Left forelimb (tissue), 1 donor: ENCODE measurements around the gene PSD.
"Not testable (repeated sequence)": the region's sequence is repeated elsewhere in the genome, so short reads cannot be mapped to it uniquely, and the experiment has no call there.

ENCODE experiments used
- DNase-seq: peaks from one replicate; pipeline ENCODE4 v3.0.0-alpha.2; 2018; ENCODE audit warnings: low spot score

PSD gene

GRCh38 chr10:102418622-102419268 lies at the start of gene PSD:
PSD (minus strand) TSS chr10:102418785; CDS start chr10:102417038, 1,747 bp downstream.
- no peak for DNase-seq

- DNase-seq: no peak
Measured at GRCh38 chr10:102467971-102468438, 49.4 kb upstream of the PSD start.

GRCh38 chr10:102467318-102467717 lies 48.7 kb upstream of the PSD start:
- DNase-seq: no peak

GRCh38 chr10:102465466-102465865 lies 46.9 kb upstream of the PSD start:
- no peak for DNase-seq

- no peak for DNase-seq
Measured at GRCh38 chr10:102463983-102464382, 45.4 kb upstream of the PSD start.

GRCh38 chr10:102462512-102463054 lies 44.0 kb upstream of the PSD start:
- DNase-seq: no peak

- DNase-seq: peak; percentile 82
Measured at GRCh38 chr10:102461187-102462054, 42.8 kb upstream of the PSD start.

- DNase-seq: no peak
Measured at GRCh38 chr10:102460836-102461186, 42.2 kb upstream of the PSD start.

- no peak for DNase-seq
Measured at GRCh38 chr10:102458656-102459055, 40.1 kb upstream of the PSD start.

GRCh38 chr10:102457591-102458150 lies 39.1 kb upstream of the PSD start:
- DNase-seq: no peak

- no peak for DNase-seq
Measured at GRCh38 chr10:102455893-102456471, 37.4 kb upstream of the PSD start.

GRCh38 chr10:102454662-102455487 lies 36.3 kb upstream of the PSD start:
- not testable (repeated sequence) for DNase-seq

GRCh38 chr10:102453502-102453901 lies 34.9 kb upstream of the PSD start:
- DNase-seq: no peak

GRCh38 chr10:102452672-102453340 lies 34.2 kb upstream of the PSD start:
- DNase-seq: no peak

GRCh38 chr10:102451105-102451969 lies 32.8 kb upstream of the PSD start, which contains the start of gene C10orf95:
C10orf95 (minus strand) TSS chr10:102451543; CDS start chr10:102451093, 450 bp downstream.
- DNase-seq: no peak

- DNase-seq: peak; percentile 91
Measured at GRCh38 chr10:102450374-102451104, 32.0 kb upstream of the PSD start.

GRCh38 chr10:102450124-102450373 lies 31.5 kb upstream of the PSD start:
- DNase-seq: no peak

GRCh38 chr10:102449321-102450123 lies 30.9 kb upstream of the PSD start:
- no peak for DNase-seq
